ENCODE results near the gene ABCC1.
"Not testable (repeated sequence)": the region's sequence is repeated elsewhere in the genome, so short reads cannot be mapped to it uniquely, and the experiment has no call there.

Gene ABCC1

GRCh38 chr16:15949210-15950160 is at the start of gene ABCC1:
TSS of gene ABCC1 (plus strand) at chr16:15949616. CDS start at chr16:15949752, 136 bp downstream.
- no peak for DNase-seq (ENCODE audit: low read depth)

GRCh38 chr16:15900357-15900756 is 49.1 kb upstream of the ABCC1 start:
- DNase-seq (ENCODE audit: low read depth), result no peak

- DNase-seq (ENCODE audit: low read depth), result no peak
Measured at GRCh38 chr16:15900901-15901500, 48.4 kb upstream of the ABCC1 start.

- DNase-seq (ENCODE audit: low read depth), result no peak
Measured at GRCh38 chr16:15903960-15904359, 45.5 kb upstream of the ABCC1 start.

- DNase-seq (ENCODE audit: low read depth), result no peak
Measured at GRCh38 chr16:15906439-15906838, 43.0 kb upstream of the ABCC1 start.

- no peak for DNase-seq (ENCODE audit: low read depth)
Measured at GRCh38 chr16:15907863-15908478, 41.4 kb upstream of the ABCC1 start.

GRCh38 chr16:15911198-15911597 is 38.2 kb upstream of the ABCC1 start:
- DNase-seq (ENCODE audit: low read depth), result no peak

GRCh38 chr16:15913046-15913698 is 36.2 kb upstream of the ABCC1 start:
- DNase-seq (ENCODE audit: low read depth), result no peak

- DNase-seq (ENCODE audit: low read depth), result no peak
Measured at GRCh38 chr16:15915555-15916081, 33.8 kb upstream of the ABCC1 start.

- no peak for DNase-seq (ENCODE audit: low read depth)
Measured at GRCh38 chr16:15916323-15916722, 33.1 kb upstream of the ABCC1 start.

GRCh38 chr16:15918314-15918713 is 31.1 kb upstream of the ABCC1 start:
- not testable (repeated sequence) for DNase-seq (ENCODE audit: low read depth)

- DNase-seq (ENCODE audit: low read depth), result no peak
Measured at GRCh38 chr16:15919331-15919730, 30.1 kb upstream of the ABCC1 start.

GRCh38 chr16:15924996-15925395 is 24.4 kb upstream of the ABCC1 start:
- no peak for DNase-seq (ENCODE audit: low read depth)

- no peak for DNase-seq (ENCODE audit: low read depth)
Measured at GRCh38 chr16:15925631-15926030, 23.8 kb upstream of the ABCC1 start.

- DNase-seq (ENCODE audit: low read depth), result no peak
Measured at GRCh38 chr16:15928261-15929104, 20.9 kb upstream of the ABCC1 start.

- no peak for DNase-seq (ENCODE audit: low read depth)
Measured at GRCh38 chr16:15932939-15933338, 16.5 kb upstream of the ABCC1 start.

GRCh38 chr16:15933781-15934180 is 15.6 kb upstream of the ABCC1 start:
- DNase-seq (ENCODE audit: low read depth), result no peak

GRCh38 chr16:15934991-15935390 is 14.4 kb upstream of the ABCC1 start:
- DNase-seq (ENCODE audit: low read depth), result no peak

- not testable (repeated sequence) for DNase-seq (ENCODE audit: low read depth)
Measured at GRCh38 chr16:15936809-15937208, 12.6 kb upstream of the ABCC1 start.

GRCh38 chr16:15942931-15943690 is 6.3 kb upstream of the ABCC1 start:
- DNase-seq (ENCODE audit: low read depth), result no peak
